Stimulated activated CD4-positive, alpha-beta T cell treated with anti-CD3 and anti-CD28 coated beads, Interleukin-1b, Interleukin-23, amount 100 ng/mL, for 24 hours (primary cell): ENCODE measurements around the gene PPP2CA.
A peak's percentile ranks its signal among the peaks of the same experiment; 100 is the strongest.
"Not testable (repeated sequence)": the region's sequence is repeated elsewhere in the genome, so short reads cannot be mapped to it uniquely, and the experiment has no call there.

Experiments used
- DNase-seq, 4 experiments: peaks; one replicate each; pipeline ENCODE4 v3.0.0-alpha.2; 2020; ENCODE audit warnings: low read depth in 4 of 4, low spot score in 1 of 4

PPP2CA gene

DNA sequence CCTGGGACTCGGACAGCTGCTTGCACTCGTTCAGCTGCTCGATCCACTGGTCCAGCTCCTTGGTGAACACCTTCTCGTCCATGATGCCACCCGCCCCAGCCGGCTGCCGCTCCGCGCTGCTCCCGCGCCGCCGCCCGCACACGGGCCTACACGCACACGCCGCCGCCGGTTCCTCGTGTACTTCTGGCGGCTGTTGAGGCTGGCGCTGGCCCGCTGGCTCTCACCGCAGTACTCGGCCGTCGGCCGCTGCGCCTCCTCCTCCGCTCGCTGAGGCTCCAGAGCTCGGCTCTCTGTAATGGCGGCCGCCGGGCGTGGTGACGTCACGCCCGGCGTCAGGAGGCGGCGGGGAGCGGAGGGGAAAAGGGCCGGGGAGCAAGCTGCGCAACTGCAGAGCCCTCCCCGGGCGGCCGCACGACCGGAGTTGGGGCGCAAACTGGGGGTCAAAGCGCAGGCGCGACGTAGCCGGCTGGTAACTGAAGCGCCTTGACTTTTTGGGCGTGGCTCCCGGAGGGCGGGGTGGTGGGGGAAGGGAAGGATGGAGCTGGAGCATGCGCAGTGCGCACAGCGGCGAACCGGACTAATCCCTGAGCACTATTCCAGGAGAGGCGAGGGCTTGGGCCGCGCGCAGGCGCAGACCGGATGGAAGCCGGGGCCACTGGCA is at the start of gene PPP2CA:
PPP2CA (minus strand) TSS at position 294 of the 661 bp plus-strand sequence; CDS start at position 82, 212 bp downstream.
- DNase-seq, result peak; percentile 96 to 99 (median 98)

DNA sequence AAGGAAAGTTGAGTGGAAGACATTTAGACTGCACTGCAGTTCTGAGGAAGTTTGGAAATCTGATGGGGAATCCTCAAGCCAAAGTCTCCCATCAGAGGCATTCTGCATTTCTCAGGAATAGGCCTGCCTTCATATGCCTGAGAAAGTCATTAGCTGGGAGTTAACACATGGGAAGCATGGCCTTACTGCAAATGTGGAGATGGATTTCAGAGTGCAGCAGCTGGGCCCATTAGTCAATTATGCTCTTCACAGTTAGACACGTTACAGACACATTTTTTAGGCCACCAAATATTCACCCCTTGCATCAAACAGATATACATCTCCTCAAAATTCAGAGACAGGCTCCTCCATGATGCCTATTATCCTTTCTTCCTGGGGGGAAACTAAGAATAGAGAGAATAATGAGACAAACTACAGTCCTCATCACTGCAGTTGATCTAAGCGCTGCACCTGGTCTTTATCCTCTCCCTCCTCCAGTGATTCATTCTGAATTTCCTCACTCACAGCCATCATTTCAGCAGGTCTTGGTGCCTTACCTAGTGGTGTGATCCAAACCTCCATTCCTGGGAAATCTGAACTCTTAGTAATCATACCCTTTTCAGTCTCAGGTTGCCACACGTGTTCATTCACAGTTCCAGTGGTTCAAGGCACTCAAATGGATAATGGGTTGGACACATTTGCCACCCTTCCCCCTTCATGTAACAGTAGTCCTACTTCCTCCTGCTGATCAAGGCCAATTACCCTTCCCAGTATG is 47.9 kb upstream of the PPP2CA start:
- DNase-seq, result no peak

DNA sequence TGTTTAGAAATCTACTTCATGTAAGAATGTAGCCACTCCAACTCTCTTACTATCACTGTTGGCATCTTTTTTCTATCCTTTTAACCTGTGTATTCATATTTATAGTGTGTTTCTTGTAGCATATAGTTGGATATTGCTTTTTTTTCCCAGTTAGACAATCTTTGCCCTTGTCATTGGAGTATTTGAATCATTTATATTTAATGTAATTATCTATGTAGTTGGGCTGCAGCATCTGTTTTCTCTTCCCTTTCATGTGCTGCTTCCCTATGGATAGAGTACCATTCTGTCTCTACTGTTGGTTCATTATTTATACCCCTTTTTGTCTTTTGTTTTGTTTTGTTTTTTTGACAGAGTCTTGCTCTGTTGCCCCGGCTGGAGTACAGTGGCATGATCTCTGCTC is 45.2 kb upstream of the PPP2CA start:
- no peak for DNase-seq

DNA sequence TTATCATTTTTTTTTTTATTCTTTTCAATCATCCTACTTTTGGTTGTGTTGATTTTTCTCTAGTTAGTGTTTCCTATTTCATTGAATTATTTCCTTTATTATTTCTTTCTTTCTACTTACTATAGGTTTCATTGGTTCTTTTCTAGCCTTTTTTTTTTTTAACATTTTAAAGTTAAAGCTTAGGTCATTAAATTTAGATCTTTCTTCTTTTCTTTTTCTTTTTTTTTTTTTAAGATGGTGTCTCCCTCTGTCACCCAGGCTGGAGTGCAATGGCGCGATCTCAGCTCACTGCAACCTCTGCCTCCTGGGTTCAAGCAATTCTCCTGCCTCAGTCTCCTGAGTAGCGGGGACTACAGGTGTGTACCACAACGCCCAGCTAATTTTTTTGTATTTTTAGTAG is 43.0 kb upstream of the PPP2CA start:
- DNase-seq, result no peak

DNA sequence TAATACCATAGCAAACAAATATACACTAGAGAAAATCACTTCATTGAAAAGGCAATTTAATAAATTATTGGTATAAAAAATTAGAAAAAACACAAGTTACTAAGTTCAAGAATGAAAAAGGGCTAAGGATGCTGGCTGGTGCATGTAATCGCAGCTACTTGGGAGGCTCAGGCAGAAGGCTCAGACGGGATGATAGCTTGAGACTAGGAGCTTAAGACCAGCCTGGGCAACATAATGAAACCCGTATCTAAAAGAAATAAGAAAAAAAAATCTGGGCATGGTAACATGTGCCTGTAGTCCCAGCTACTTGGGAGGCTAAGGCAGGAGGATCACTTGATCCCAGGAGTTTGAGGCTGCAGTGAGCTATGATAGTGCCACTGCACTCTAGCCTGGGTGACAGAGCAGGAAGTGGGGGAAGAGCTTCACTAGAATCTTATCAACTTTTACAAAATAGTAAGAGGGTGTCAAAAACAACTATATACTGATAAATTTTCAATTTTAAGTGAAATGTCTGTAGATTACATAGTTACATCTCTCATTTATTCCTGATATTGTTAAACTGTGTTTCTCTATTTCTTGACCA is 42.2 kb upstream of the PPP2CA start:
- no peak for DNase-seq

DNA sequence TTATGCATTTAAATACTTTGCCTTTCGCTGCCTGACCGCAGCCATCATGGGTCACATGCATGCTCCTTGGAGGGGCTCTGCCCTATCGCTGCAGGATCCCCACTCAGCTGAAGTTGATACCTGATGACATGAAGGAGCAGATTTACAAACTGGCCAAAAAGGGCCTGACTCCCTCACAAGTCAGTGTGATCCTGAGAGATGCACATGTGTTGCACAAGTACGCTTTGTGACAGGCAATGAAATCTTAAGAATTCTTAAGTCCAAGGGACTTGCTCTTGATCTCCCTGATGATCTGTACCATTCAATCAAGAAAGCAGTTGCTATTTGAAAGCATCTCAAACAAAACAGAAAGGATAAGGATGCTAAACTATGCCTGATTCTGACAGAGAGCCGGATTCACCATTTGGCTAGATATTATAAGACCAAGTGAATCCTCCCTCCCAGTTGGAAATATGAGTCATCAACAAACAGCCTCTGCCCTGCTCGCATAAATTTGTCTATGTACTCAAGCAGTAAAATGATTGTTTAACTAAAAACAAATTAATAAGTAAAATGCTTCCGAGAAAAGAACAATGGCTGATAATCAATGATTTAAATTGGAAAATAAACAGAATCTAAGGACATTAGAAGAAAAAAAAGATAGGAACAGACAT is 41.6 kb upstream of the PPP2CA start:
- DNase-seq, result no peak

DNA sequence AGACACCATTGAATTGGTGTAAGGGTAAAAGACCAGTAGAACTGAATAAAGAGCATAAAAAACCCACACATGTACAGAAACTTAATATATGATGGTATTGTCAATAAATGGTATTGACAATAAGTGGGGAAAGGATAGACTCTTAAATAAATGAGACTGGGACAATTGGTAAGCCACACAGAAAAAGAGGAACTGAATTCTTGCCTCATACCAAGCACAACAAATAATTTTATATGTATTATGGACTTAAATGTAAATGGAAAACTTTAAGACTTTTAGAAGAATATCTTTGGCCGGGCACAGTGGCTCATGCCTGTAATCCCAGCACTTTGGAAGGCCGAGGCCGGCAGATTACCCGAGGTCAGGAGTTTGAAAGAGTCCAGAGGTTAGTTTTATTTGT is 37.9 kb upstream of the PPP2CA start:
- DNase-seq, result no peak

DNA sequence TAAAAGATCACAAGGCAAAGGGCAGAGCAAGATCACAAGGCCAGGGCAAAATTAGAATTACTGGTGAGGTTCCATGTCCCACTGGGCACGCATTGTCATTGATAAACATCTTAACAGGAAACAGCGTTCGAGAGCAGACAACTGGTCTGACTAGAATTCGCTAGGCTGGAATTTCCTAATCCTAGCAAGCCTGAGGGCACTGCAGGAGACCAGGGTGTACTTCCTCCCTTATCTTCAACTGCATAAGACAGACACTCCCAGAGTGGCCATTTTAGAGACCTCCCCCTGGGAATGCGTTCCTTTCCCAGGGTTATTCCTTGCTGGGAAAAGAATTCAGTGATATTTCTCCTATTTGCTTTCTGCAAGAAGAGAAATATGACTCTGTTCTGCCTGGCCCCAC is 36.8 kb upstream of the PPP2CA start:
- DNase-seq, result not testable (repeated sequence)

DNA sequence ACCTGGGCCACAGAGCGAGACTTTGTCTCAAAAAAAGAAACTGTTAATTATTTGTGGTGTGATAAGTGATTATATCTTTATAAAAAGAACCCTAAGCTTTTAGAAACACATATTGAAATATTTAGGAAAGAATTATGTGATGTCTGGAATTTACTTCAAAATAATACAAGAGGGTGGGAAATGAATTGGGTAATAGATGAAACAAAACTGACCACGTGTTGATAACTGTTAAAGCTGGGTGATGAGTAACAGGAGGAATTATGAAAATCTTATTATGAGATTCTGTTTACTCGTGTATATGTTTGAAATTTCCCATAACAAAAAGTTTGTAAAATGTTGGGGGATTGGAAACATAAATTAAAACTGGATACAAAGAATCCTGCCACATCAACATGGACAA is 33.0 kb upstream of the PPP2CA start:
- DNase-seq, result no peak

DNA sequence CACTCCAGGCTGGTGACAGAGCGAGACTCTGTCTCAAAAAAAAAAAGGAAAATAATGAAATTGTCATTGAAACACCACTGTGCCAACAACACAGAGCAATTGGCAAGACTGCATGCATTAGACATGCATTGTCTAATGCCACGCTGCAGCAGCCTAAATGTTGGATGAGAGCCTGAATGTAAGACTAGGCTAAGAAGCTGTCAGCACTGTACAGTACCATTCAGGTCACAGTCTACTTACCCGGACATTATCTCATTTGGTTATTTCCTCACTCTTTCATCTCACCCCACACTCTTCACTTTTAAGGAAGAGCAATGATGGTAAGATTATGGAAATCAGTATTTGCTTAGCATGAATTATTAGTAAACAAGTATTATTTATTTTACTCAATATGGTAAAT is 31.3 kb upstream of the PPP2CA start:
- no peak for DNase-seq

DNA sequence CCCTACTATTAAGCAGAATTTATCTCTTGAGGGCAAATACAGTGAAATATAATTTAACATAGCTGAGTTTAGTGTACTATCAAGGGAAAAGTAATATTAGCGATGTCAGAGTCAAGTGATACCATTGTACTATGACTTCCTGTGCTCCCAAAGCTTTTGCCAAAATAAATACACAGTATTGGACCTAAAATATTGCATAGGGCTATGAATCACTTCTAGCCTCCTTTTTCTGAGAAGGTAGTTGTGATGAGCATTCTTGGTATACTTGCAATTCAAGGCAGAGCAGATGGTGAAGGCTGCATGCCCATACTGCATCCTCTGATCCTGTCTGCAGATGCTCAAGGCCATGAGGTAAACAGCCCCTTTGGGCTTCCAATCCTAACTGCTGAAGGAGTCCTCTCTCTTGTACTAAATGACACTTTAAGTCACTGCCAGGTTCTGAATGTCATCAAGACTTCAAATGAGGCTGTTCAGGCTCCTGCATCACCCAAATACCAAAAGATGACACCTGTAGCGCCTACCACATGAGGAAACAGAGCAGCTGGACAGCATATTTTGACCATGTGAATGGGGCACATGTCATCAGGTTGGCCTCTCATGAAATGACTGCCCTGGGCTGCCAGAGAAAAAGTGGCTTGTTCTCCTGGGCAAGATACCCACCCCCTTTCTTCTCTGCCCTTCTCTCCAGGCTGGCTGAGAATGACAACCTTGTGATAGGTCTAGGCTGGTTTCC is 29.7 kb upstream of the PPP2CA start:
- DNase-seq, result no peak

DNA sequence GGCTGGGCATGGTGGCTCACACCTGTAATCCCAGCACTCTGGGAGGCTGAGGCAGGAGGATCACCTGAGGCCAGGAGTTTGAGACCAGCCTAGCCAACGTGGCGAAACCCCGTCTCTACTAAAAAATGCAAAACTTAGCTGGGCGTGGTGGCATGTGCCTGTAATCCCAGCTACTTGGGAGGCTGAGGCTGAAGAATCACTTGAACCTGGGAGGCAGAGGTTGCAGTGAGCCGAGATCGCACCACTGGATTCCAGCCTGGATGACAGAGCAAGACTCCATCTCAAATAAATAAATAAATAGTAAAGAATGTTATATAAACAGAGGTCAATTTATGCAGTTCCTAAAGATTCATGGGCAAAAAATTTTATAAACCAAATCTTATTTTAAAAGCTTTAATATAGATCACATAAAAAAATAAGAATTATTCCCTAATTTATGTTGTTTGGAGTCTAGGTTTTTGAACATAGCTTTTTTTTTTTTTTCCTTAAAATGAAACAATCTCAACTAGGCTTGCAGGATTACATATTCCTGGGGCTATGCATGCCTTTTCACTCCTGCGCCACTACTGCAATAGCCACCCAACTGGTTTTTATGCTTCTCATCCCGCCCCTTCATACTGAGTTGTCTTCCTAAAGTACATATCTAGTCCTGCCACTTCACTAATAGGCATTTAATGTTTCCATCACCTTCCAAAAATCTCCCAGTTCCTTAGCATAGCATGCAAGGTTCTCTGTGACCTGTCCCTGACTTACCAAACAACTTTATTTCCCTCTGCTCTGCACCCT is 27.7 kb upstream of the PPP2CA start:
- DNase-seq, result not testable (repeated sequence)

DNA sequence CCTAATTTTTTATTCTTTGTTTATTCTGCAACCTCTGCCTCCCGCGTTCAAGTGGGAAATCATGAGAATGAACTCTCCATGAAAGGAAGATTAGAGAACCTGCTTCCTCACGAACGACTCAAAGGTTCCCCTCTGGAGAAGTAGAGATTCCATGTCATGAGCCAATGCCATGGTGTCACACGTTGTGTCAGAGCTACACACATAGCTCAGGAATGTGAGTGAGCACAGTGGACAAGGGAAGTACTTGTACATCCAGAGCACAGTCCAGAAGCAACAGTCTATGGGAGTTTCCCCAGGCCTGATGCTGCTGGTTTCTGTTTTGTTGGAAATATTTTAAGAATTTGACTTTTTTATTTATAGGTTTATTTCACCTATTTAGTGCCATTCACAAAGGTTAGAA is 26.8 kb upstream of the PPP2CA start:
- DNase-seq, result no peak

DNA sequence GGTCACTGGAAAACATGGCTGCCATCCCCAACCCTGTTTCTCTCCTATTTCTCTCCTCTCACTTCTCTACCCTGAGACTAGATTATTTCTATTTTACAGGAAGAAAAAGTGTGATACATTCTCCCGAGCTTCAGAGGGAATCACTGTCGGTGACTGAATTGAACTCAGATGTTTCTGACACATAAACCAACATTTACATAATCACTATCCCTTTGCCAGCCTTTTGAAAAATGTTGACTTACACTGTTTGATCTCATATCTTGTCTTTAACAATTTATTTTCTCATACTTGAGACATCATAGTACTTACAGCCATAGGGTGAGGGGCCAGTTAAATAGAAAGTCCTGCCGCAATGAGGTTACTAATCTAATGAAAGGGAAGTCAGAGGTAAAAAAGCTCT is 25.1 kb upstream of the PPP2CA start:
- no peak for DNase-seq

DNA sequence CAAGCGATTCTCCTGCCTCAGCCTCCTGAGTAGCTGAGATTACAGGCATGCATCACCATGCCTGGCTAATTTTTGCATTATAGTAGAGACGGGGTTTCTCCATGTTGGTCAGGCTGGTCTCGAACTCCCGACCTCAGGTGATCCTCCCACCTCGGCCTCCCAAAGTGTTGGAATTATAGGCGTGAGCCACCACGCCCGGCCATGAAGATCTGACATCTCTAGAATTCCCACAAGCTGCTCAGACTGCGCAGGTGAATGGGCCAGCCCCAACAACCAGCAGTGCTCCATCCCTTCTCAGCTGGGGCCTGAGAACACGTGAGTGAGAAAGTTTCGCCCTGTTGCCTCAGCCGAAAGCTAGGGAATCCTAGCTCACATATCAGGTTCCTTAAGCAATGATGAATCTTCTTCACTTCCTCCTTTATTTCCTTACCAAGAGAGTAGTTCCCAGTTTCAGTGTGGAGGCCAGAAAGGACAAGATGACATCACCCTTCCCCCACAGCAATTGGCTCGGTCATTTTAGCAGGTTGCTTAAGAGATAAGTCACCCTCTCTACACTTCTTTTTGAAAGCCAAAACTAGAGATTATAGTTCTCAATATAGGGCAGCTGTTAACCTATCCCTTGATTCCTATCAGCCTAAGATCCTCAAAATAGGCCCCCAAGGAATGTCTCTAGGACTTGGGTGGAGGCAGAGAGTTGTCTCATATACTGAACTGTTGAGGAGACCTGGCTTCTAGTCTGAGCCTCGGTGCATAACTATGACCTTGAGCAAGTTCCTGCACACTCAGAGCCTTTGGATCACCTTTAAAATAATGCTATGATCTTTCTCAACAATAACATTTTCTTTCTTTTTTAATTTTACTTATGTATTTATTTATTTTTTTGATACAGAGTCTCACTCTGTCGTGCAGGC is 23.9 kb upstream of the PPP2CA start:
- DNase-seq, result no peak

DNA sequence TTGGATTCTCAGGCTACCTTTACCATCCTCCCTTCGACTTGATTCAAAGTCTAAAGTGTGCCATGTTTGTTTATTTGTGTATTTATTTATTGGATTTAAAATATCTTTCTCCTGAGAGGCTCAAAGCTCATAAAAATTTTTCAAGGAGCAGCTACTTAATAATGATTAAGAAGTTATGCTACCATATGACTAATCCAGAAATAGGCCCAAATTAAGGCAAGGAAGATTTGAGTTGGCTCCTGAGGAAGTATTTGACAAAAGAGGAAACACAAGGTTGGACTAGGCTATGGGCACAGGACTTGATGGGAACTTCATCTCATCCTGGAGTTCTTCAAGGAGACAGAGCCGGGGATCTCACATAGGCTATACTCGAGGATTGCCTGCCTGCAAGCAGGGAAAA is 22.4 kb upstream of the PPP2CA start:
- no peak for DNase-seq

DNA sequence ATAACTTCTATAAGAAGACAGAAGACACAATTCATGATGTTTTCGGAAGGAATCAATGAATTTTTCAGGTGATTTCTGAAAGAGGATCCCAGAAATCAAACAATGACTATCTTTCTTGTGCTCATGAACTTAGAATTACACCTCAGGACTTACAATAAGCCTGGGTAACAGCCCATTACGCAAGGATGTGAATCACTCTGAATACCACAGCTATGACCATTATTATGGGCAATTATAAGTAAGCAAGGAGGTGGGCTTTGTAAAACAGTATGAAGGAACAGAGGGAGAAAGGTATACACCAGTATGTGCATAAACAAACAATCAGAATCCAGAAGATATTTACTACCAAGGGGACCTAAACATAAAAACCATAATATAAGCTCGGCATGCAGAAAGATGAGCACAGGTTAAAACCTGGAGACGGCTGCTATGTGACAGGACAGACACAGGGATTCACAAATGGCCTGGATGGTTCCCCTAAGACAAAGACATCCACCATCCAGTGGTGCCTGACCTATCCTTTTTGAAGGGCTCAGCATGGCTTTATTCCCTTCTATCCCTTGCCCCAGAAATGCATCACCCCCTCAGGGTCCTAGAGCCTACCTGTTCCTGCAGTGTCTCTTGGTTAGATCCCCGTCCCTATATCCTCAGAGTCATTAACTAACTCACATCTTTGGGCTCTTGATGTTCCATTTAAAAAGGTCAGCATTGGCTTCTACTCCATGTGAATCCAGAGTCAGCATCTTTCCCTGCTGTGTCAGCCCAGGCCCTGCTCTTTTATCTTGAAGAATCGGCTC is 21.8 kb upstream of the PPP2CA start:
- no peak for DNase-seq

DNA sequence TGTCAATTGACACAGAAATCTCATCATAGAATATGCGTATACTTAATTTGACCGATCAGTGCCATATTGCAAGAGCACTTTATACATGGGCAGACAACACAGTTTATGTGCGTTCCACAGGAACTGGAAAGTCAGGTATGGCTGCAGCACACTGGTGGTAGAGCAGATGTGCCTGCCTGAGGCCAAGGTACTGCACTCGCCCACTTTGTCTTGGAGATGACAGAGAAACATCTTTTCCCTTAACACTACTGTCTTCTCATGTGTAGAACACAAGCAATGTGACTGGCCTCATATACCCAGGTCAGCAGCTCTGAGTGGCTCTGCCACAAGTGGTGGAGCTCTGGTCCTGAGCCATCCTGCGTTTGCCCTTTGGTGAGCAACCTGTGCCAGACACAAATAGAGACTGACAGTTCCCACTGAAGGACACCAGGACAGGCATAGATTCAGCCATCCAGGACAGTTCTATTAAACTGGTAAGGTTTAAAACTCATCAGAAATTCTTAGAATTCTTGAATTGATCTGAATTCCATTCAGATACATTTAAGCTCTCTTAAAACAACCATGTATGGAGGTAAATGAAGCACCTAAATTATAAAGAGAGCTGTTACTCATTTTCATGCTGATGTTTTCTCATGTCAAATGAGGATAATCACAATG is 21.0 kb upstream of the PPP2CA start:
- no peak for DNase-seq
